ENCODE measurements around the gene TRIM54.
"Not testable (repeated sequence)": the region's sequence is repeated elsewhere in the genome, so short reads cannot be mapped to it uniquely, and the experiment has no call there.

Gene TRIM54

DNA sequence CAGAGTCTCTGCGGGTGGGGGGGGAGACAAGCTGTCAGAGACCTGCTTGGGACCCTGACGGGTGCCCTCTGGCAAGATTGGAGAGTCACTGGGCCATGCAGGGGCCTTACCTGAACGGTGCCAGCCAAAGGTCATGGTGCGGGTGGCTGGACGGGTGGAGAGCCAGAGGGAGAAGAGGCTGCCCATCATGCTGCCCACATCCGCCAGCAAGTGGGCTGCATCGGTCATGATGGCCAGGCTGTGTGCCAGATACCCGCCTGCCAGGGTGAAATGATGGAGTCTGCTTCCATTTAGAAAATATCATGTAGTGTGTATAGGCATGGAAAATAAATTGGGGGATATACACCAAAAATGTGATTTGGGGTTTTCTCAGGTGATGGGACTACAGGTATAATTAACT lies 24.2 kb upstream of the TRIM54 start:
- no peak for DNase-seq (ENCODE audit: low spot score)

DNA sequence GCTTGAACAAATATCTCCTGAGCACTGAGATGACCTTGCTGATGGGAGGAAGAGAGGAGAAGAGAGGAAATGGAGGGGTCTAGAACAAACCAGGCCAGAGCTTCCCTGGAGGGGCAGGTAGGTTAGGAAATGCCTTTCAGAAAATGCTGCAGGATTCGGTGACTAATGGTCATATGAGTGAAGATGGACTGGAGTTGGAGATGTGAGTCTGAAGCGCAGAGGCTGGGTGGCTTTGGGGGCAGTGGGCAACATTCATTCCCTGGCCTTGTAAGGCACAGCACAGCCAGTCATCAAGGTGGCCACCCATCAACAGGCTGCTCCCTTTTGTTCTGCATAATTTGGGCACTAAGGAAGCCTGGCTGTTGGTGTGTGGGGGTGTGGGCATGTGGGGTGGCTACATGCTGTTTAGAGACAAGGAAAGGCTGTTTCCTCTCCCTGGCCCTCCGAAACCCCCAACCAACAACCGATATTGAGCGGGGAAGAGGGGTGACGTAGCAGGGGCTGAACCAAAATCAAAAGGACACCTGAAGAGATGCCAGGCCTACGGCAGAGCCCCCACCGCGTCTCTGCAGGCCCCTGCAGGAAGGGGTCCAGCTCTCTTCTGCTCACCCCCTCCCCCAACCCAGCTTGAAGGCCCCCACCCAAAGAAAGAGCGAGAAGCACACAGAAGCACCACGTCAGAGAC lies 20.8 kb upstream of the TRIM54 start:
- DNase-seq (ENCODE audit: low spot score), result no peak

DNA sequence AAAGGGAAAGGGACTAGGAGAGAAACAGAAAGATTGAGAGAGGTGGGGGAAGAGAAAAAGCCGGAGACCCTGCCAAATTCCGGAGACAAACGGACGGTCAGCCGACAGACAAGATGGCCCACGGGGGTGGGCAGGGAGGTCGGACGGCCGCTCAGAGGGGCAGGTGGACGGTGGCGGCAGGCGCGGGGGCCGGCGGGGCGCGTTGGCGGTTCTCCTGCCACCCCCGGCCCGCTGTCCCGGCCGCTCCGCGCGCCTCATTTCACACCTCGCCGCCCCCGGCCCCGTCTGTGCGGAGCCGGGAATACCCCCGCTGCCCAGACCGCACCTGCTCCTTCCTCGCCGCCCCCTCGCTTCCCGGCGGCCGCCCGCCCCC lies 20.3 kb upstream of the TRIM54 start:
- no peak for DNase-seq (ENCODE audit: low spot score)

DNA sequence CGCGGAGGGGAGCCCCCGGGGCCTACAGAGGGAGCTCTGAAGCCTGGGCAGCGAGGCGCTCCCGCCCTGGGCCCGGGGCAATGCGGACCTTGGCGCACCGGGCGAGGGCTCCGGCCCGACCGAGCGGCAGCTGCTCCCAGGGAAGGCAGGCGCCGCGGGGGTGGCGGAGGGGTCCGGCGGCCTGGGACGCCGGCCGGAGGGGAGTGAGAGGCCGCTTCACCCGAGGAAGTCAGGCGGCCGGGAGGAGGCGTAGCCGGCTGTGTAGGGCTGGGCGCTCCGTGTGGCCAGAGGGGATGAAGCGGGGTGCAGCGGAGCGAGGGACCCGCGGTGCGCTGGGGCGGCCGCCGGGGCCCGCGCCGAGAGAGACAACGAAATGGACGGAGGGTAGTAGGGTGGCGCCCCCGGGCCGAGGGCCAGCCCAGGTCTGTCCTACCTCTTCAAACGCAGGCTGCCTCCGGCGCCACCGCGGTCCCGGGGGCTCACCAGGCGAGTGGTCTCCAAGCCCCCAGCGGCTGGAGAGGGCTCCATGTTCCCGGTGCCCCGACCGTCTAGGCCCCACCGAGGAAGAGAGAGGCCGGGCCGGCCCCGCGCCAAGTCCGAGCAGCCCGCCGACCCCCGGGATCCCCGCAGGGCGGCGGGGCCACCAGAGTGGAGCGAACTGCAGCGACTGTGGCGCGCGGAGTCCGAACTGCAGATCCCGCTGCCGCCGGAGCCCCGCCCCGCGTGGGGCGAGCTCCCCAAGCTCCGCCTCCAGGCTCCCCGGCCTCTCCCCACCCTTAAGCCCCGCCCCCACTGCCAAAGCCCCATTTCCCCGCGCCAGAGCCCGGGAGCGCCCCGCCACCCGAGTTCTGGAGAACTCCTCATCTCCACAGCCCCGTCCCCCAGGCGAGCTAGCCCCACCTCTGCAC lies 19.6 kb upstream of the TRIM54 start, which contains the start of gene SLC30A3:
TSS of gene SLC30A3 (minus strand) at position 669 of the 908 bp plus-strand sequence. CDS start at position 528, 141 bp downstream.
- DNase-seq (ENCODE audit: low spot score), result peak; percentile 44

DNA sequence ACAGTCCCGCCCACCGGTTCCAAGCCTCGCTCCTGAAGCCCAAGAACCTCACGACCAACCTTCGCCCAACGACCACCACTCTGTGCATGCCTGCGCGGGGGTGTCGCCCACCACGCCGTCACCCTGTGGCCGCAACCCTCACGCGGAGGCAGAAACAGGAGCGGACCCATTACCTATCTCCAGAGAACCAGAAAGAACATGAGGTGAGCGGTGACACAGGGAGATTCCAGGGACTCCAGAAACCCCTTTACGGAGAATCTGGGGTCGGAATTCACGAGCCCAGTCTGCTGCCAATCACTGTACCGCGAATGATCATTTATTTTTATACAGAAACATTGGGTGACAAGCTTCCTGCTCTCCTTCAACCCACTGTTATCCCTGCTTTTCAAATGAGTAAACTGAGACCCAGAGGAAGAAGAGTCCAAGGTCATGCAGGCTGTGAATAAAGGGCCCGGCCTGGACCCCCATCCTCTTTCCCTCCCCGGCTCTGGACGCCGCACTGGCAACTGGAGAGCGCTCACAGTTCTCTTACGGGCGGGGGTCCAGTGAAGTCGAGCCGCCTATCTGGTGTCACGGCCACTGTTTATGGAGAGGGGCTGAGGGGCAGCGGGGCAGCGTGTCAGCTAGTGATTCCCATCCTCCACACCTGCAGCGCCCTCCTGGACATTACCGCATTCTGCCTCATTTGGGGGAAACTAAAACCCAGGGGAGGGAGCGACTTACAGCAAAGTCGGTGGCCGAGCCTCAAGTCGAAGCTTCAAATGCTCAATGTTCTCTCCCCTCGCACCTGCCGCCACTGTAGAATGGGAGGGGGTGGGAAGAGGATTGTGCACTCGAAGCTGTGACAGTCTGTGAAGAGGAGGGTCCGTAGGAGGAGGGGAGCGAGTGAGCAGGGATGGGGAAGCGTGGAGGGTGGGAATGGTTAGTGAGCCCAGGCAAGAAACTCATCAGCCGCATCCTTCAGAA lies 18.7 kb upstream of the TRIM54 start:
- no peak for DNase-seq (ENCODE audit: low spot score)

DNA sequence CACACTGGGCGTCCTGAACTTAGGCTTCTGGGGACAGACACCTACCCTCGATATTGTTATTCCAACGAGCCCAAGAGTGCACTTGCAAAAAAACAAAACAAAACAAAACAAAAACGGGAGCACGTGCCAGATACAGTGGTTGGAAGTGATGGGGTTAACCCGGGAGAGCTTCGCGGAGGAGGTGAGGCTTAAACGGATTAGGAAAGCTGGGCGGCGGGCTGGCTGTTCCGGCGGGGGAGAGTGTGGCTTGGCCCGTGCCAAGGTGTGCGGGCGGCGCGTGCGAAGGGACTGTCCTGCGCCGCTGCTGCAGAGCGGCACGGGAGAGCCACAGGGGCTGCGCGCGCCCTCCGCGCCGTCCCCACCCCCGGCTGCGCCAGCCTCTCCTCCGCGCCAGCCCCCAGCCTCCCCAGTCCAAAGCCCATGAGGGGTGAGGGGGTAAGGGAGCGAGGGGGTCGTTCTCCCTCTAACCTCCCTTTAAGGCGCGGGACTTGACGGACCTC lies 17.9 kb upstream of the TRIM54 start:
- DNase-seq (ENCODE audit: low spot score), result no peak

DNA sequence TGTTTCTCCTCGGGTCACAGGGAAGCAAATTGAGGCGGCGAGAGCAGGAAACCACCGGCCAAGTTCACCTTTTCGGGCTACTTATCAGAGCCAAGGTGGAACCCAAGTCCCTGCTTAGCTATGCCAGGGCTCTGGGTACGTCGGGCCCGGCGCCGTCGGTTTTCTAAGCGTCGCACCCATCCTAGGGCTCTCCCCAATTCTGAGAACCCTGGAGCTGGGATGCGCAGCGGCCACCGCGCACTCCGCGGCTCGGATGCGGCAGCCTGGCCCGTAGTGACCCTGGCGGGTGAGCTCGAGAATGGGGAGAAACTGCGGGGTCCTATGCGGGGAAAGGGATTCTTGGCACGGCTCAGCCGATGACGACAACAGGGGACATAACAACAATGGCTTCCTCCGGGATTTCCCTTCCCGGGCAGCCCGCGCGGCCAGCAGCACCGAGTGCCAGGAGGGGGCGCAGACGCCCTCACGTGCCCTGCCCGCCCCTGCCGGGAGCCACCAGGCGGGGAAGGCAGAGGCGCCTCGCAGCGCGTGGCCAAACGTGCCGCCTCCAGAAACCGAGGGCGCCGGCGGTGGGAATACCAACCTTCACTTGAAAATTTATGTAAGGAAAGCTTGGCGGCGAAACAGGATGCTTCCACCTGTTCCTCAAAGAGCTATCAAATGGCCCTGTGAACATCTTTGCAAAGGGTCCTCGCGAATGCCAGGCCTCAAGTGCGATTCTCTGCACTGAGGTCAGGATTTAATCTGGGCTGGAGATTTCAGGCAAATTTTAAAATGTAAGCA lies 17.3 kb upstream of the TRIM54 start:
- no peak for DNase-seq (ENCODE audit: low spot score)

DNA sequence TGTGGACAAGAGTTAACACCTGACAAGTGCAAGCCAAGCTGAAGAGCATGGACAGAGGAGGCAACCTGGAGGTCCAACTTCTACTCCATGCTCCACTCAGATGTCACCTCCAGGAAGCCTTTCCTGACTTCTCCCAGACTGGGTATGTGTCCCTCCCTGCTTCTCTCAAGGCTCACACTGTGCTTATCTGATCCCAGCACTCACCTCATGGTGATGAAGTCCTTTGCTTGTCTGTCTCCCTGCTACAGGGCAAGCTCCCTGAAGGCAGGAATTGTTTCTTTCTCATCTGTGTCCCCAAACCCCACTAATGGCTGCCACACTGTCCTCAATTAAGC lies 16.7 kb upstream of the TRIM54 start:
- DNase-seq (ENCODE audit: low spot score), result no peak

DNA sequence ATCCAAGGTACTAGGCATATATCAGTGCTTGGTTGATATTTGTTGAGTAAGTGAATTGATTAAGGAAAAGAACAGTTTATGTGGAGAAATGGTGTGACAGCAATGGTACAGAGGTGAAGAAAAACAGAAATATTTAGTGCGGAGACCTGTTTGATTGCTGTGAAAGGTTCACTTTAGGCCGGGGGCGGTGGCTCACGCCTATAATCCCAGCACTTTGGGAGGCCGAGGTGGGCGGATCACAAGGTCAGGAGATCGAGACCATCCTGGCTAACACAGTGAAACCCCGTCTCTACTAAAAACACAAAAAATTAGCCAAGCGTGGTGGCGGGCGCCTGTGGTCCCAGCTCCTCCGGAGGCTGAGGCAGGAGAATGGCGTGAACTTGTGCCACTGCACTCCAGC lies 13.9 kb upstream of the TRIM54 start:
- DNase-seq (ENCODE audit: low spot score), result not testable (repeated sequence)

DNA sequence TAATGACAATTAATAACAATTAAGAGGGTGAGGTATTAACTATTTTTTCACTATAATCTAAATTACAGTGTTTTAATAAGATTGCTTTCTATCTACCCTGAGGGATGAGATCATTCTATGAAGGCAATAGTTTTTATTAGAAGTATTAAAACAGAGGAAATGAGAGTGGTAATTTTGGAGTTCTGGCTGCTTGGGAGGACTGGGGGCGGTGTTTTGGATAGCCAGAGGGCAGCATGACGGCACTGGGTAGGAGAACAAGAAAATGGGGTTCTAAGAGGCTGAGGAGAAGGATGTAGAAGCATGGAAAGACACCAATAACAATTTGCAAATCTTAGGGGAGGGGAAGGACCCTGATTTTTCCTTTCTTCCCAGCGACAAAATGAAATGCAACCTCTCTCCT lies 12.1 kb upstream of the TRIM54 start:
- DNase-seq (ENCODE audit: low spot score), result no peak

DNA sequence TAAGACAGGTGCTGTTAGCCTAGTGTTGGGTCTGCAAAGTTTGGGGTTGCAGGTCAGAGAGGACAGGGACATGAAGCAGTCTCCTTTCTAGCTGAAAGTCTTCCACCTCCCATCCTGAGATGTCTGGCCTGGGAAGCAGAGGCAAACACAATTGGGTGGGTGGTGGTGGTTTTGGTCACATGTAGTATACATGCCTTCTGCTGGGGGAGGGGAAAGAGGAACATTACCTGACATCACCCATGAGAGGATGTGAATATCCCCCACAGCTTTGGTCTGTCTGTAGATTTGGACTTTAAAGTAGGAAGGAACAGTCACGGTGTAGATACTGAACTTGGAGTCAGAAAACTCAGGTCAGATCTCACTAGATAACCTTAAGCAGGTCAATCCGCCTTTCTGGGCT lies 11.6 kb upstream of the TRIM54 start:
- DNase-seq (ENCODE audit: low spot score), result no peak

DNA sequence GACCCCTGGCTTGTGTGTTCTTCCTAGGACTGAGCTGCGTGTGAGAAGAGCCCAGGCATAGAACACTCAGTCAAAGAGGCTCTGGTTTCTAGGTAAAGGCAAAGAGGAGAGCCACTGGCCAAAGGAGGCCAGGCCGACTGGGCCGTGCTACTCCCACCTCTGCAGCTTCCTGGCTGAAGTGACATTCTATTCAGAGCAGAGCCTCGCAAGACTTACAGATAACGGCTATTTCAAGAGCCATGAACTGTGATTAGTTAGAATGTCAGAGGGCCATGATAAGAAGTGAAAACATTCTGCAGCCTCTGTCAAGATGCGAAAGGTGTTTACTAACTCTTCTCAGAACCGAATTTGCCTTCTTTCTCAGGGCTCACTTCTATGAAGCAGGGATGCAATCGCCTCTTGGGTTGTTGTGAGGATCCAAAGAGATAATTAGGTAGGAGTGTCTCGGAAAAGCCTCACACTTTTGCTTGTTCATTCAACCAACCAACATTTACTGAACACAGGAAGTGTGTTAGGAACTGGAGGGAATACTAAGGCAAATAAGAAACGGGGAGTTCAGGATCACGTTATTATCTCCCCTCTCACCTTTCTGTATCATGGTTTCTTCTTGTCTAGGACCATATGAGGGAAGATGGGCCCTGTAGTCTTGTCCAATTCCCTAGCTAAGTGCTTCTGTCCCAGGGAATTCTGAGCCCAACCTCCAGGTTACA lies 10.4 kb upstream of the TRIM54 start:
- no peak for DNase-seq (ENCODE audit: low spot score)

DNA sequence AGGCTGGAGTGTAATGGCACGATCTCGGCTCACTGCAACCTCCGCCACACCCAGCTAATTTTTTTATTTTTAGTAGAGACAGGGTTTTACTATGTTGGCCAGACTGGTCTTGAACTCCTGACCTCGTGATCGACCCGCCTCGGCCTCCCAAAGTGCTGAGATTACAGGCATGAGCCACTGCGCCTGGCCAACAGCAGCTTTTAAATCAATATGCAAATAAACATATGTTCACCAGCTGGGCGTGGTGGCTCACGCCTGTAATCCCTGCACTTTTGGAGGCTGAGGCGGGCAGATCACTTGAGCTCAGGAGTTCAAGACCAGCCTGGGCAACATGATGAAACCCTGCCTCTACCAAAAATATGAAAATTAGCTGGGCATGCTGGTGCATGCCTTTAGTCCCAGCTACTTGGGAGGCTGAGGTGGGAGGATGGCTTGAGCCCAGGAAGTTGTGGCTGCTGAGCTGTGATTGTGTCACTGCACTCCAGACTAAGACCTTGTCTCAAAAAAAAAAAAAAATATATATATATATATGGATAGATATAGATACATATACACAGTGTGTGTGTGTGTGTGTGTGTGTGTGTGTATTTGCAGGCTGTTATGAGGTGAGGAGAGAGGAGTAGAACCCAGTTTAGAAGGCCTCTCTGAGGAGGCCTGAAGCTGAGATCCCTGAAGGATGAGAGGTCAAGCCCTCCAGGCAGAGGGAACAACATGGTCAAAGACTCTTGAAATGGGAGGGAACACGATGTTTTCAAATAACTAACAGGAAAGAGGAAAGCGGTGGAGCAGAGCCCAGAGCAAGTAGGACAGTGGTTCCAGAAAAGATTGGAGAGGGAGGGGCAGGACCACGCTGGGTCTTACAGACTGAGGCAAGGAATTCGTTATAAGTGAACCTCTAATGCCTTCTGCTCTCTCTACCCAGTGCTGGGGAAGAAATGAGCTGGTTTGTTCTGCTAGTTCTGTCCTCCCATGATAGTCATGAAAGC lies 9.4 kb upstream of the TRIM54 start:
- DNase-seq (ENCODE audit: low spot score), result not testable (repeated sequence)

DNA sequence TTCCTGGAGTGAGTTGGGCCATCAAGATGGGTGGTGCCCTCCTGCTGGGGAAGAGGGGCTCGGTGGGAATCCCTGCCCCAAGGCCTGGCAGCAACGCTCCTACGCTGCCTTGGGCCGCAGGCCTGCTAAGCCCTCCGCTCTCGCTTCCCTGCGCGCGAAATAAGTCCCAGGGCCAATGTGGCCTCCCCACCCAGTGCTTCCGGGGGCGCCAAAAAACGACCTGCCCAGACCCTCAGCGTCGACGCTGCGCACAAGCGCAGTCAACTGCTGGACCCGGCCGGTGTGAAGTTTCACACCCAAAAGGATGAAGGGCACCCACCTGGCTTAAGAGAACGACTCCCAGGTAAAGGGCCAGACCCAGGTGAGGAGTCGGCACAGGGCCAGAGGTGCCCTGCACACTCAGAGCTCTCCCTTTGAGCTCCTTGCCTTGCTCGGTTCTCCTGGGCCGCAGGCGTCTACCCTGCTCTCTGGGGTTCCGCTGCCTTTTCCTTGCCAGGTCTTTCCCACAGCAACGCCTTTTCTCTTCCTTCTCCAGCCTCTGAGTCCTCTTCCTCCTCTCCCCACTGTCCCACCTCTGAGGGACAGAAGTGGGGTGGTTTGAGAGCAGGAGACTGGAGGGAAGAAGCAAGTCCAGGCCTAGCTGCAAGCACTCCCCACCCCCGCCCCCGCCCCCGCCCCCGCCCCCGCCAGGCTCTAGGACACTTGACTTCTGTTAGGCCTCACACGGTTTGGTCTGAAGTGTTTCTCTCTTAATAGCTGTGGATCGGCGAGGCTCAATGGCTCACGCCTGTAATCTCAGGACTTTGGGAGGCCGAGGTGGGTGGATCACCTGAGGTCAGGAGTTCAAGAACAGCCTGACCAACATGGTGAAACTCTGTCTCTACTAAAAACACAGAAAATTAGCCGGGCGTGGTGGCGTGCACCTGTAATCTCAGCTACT lies 6.7 kb upstream of the TRIM54 start, which contains the start of gene DNAJC5G:
TSS of gene DNAJC5G (plus strand) at position 223 of the 940 bp plus-strand sequence. CDS start 1,296 bp downstream, outside the sequence.
- no peak for DNase-seq (ENCODE audit: low spot score)

DNA sequence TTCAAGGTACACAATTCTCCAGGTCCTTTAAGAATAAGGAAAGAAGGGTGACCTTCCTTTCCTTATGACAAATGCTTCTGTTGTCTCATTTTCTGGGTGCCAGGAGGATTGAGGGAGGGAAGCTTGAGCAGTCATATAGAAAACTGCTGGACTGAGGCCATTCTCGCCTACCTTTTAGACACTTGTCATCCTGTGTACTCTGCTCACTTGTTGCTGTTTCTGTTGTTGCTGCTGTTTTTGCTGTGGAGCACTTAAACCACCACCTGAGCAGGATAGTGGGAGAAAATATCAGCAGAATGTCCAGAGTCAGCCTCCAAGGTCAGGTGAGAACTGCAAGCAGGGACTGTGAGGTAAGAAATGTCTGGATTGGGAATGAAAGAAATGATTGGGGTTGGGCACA lies 4.2 kb upstream of the TRIM54 start:
- no peak for DNase-seq (ENCODE audit: low spot score)

DNA sequence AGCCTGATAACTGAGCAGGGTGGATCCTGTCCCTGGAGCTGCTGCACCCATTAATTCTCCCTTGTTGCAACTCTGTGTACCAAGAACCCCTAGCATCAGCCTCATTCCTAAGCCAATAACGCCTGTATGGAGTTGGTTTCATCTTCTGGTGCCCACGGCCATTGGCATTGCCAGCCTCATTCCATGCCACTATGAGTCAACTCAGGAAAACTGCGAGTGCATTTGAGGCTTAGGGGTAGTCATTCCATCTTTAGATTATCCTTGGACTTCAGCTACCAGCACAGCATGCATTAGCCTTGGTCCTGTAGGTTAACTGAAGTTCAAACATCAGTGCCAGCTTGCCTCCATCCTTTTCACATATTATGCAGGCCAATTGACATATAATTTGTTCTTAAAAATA lies 1.4 kb upstream of the TRIM54 start:
- DNase-seq (ENCODE audit: low spot score), result no peak

DNA sequence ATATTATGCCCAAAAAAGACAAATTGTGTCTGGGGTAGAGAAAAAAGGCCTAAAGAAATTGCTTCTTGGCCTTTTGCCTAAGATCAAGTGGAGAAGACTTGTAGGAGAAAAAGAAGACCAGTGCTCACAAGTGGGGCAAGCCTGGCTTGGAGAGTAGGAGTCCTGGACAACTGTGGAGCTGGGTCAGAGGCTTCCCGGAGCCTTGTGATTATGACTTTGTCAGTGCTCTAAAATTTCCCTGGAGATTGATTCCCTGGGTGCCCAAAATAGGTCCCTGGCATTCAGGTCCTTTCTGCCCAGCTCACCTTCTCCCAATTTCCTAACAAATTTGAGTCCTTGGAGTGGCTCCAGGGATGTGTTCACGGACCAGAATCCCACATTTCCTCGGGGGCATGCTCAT lies 787 bp upstream of the TRIM54 start:
- DNase-seq (ENCODE audit: low spot score), result no peak

DNA sequence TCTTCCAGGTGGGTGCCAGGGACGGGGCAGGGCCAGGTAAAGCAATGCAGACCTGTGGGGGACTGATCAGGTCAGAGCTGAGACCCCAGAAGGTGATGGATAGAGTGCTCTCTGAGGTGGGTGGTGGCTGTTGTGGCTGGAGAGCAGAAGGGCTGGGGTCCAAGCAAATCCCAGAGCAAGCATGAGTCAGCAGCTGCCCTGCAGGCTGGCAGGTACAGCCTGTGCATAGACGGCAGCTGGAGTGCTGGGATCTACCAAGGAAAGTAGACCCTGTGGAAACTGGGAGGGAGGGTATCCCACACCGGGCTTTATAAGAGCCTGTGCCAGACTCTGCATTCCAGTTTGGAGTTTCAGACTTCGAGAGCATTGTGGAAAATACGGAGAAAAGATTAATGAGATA lies 663 bp downstream of the TRIM54 start:
- DNase-seq (ENCODE audit: low spot score), result no peak

All from hematopoietic multipotent progenitor cell treated with erythropoietin and hydrocortisone succinate and interleukin-3 and kit ligand, for 15 days (in vitro differentiated cells).